Measurements from ENCODE around the gene TXNRD1.

TXNRD1 gene

DNA sequence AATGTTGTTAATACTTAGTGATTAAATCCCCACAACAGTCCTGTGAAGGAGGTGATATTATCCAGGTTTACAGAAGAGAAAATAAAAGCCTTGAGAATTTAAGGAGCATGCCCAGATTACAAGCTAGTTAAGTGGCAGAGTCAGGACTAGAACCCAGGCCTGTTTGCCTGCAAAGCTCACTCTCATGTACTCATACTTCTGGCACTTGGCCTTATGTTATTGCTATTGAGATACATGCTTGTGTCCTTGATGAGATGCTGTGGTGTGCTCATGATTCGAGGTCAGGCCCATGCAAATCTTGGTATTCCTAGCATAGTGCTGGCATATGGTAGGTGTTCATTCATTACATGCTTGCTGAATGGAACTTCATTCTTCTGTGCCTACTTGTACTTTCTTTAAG lies 80.4 kb downstream of the TXNRD1 start:
- Histone ChIP-seq H3K4me1 (ENCODE audit: control insufficient read depth in 1 of 2, insufficient read depth in 2 of 2, low read length in 2 of 2) (peaks cover 2 to 6% of the 10 kb centered on the region in 2 experiments), H3K14ac (ENCODE audit: low read length) (no peak overlapping the region), H3K18ac (ENCODE audit: low read length) (no peak overlapping the region), H3K9ac (ENCODE audit: low read length) (no peak overlapping the region), H3K36me3 (ENCODE audit: control insufficient read depth in 1 of 2, insufficient read depth in 2 of 2, low read length in 2 of 2) (peaks cover 11 to 12% of the 10 kb centered on the region in 2 experiments), H3K9me3 (ENCODE audit: insufficient read depth, low read depth, low read length) (no peaks in the 10 kb centered on the region), H4K91ac (ENCODE audit: low read depth, low read length) (no peak overlapping the region), H3K4me2 (ENCODE audit: low read length) (no peak overlapping the region), H2BK120ac (ENCODE audit: insufficient read depth, low read length, poor library complexity) (no peak overlapping the region), H3K23ac (ENCODE audit: low read length) (no peak overlapping the region), H3K27me3 (ENCODE audit: insufficient read depth, low read length) (no peaks in the 10 kb centered on the region), H4K8ac (ENCODE audit: low read depth, low read length) (no peak overlapping the region), H2BK5ac (ENCODE audit: low read depth, low read length, poor library complexity) (no peak overlapping the region), H3K79me1 (ENCODE audit: low read length) (no peaks in the 10 kb centered on the region), H4K12ac (ENCODE audit: low read depth, low read length) (no peak overlapping the region), H2AK5ac (ENCODE audit: low read length) (no peak overlapping the region), H3K27ac (ENCODE audit: low read depth, low read length) (no peak overlapping the region), H2AFZ (ENCODE audit: insufficient read depth, low read length, poor library complexity) (no peak overlapping the region), H3K79me2 (ENCODE audit: control insufficient read depth, insufficient read depth, low read length, poor library complexity) (peaks cover 2% of the 10 kb centered on the region), H3K4ac (ENCODE audit: low read depth, low read length) (peak overlapping the region; percentile 2), H3K4me3 (ENCODE audit: low read depth, low read length) (no peak overlapping the region), H2BK12ac (ENCODE audit: low read length) (no peak overlapping the region)
- WGBS (ENCODE audit: extremely low coverage, insufficient coverage, insufficient read length), result no CpG with 5 or more reads among the region's 1 CpG
- DNase-seq, result peak; percentile 35 to 64

DNA sequence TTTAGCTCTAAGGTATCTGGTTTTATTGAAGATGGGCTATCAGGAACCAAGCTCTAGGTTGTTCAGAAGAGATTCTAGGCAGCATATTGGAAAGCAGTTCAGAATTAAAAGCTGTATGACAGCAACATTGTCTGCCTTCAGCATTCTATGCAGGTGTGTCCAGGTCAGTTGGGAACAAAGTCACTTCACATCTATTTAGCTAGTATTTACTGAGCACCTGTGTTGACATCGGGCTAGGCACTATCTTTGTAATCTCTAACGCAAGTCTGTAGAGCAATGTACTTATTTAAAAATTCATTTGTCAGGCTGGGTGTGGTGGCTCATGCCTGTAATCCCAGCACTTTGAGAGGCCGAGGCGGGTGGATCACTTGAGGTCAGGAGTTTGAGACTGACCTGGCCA lies 81.1 kb downstream of the TXNRD1 start:
- H2AK5ac ChIP-seq (ENCODE audit: low read length), result no peak overlapping the region
- H2AFZ ChIP-seq (ENCODE audit: insufficient read depth, low read length, poor library complexity), result no peak overlapping the region
- no CpG with 5 or more reads among the region's 4 CpGs for WGBS (ENCODE audit: extremely low coverage, insufficient coverage, insufficient read length)
- H3K9me3 ChIP-seq (ENCODE audit: insufficient read depth, low read depth, low read length), result no peaks in the 10 kb centered on the region
- H3K18ac ChIP-seq (ENCODE audit: low read length), result no peak overlapping the region
- H2BK120ac ChIP-seq (ENCODE audit: insufficient read depth, low read length, poor library complexity), result no peak overlapping the region
- H3K4me1 ChIP-seq (ENCODE audit: control insufficient read depth in 1 of 2, insufficient read depth in 2 of 2, low read length in 2 of 2), result peaks cover 2 to 6% of the 10 kb centered on the region in 2 experiments
- H3K9ac ChIP-seq (ENCODE audit: low read length), result no peak overlapping the region
- peak; percentile 83 to 89 for DNase-seq
- no peak overlapping the region for H3K4ac ChIP-seq (ENCODE audit: low read depth, low read length)
- H3K23ac ChIP-seq (ENCODE audit: low read length), result no peak overlapping the region
- H2BK5ac ChIP-seq (ENCODE audit: low read depth, low read length, poor library complexity), result no peak overlapping the region
- no peak overlapping the region for H3K27ac ChIP-seq (ENCODE audit: low read depth, low read length)
- H4K91ac ChIP-seq (ENCODE audit: low read depth, low read length), result no peak overlapping the region
- H3K27me3 ChIP-seq (ENCODE audit: insufficient read depth, low read length), result no peaks in the 10 kb centered on the region
- H4K8ac ChIP-seq (ENCODE audit: low read depth, low read length), result no peak overlapping the region
- H4K12ac ChIP-seq (ENCODE audit: low read depth, low read length), result no peak overlapping the region
- peaks cover 10 to 11% of the 10 kb centered on the region in 2 experiments for H3K36me3 ChIP-seq (ENCODE audit: control insufficient read depth in 1 of 2, insufficient read depth in 2 of 2, low read length in 2 of 2)
- no peak overlapping the region for H3K4me3 ChIP-seq (ENCODE audit: low read depth, low read length)
- H3K79me2 ChIP-seq (ENCODE audit: control insufficient read depth, insufficient read depth, low read length, poor library complexity), result peaks cover 2% of the 10 kb centered on the region
- H3K14ac ChIP-seq (ENCODE audit: low read length), result no peak overlapping the region
- H3K79me1 ChIP-seq (ENCODE audit: low read length), result no peaks in the 10 kb centered on the region
- no peak overlapping the region for H2BK12ac ChIP-seq (ENCODE audit: low read length)
- H3K4me2 ChIP-seq (ENCODE audit: low read length), result no peak overlapping the region

DNA sequence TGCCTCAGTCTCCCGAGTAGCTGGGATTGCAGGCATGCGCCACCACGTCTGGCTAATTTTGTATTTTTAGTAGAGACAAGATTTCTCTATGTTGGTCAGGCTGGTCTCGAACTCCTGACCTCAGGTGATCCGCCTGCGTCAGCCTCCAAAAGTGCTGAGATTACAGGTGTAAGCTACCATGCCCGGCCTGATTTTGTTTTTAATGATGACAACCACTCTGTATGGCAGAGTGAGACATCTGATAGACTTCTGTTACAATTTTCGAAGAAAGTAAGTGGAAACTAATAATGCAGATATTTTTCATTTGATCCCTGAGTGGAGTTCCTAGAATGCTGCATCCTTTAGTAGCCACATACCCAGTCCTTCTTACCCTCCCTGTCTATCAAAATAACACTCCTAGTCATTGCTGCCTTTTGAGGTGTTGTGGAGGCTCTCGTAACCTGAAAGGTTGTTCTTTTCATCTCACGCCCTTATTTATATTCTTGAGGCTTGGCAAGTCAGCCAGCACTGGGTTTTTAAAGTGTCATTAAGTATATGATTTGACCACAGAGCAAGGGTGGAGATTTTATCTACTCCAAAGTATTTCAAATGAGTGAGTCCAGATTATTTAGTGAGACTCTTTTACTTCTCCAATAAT lies 82.0 kb downstream of the TXNRD1 start:
- Histone ChIP-seq H3K27me3 (ENCODE audit: insufficient read depth, low read length) (no peaks in the 10 kb centered on the region), H2AK5ac (ENCODE audit: low read length) (no peak overlapping the region), H2AFZ (ENCODE audit: insufficient read depth, low read length, poor library complexity) (no peak overlapping the region), H3K18ac (ENCODE audit: low read length) (no peak overlapping the region), H3K4ac (ENCODE audit: low read depth, low read length) (no peak overlapping the region), H3K36me3 (ENCODE audit: control insufficient read depth in 1 of 2, insufficient read depth in 2 of 2, low read length in 2 of 2) (peaks cover 7 to 10% of the 10 kb centered on the region in 2 experiments), H3K79me1 (ENCODE audit: low read length) (no peaks in the 10 kb centered on the region), H3K23ac (ENCODE audit: low read length) (no peak overlapping the region), H3K27ac (ENCODE audit: low read depth, low read length) (no peak overlapping the region), H2BK5ac (ENCODE audit: low read depth, low read length, poor library complexity) (no peak overlapping the region), H3K4me3 (ENCODE audit: low read depth, low read length) (no peak overlapping the region), H3K79me2 (ENCODE audit: control insufficient read depth, insufficient read depth, low read length, poor library complexity) (peaks cover 2% of the 10 kb centered on the region), H4K8ac (ENCODE audit: low read depth, low read length) (no peak overlapping the region), H2BK120ac (ENCODE audit: insufficient read depth, low read length, poor library complexity) (no peak overlapping the region), H4K12ac (ENCODE audit: low read depth, low read length) (no peak overlapping the region), H4K91ac (ENCODE audit: low read depth, low read length) (no peak overlapping the region), H2BK12ac (ENCODE audit: low read length) (no peak overlapping the region), H3K9me3 (ENCODE audit: insufficient read depth, low read depth, low read length) (no peaks in the 10 kb centered on the region), H3K4me2 (ENCODE audit: low read length) (no peak overlapping the region), H3K9ac (ENCODE audit: low read length) (no peak overlapping the region), H3K4me1 (ENCODE audit: control insufficient read depth in 1 of 2, insufficient read depth in 2 of 2, low read length in 2 of 2) (peaks cover 2 to 6% of the 10 kb centered on the region in 2 experiments), H3K14ac (ENCODE audit: low read length) (no peak overlapping the region)
- DNase-seq, result no peak
- no CpG with 5 or more reads among the region's 10 CpGs for WGBS (ENCODE audit: extremely low coverage, insufficient coverage, insufficient read length)

- no peak overlapping the region for H2BK12ac ChIP-seq (ENCODE audit: low read length)
- H3K36me3 ChIP-seq (ENCODE audit: control insufficient read depth in 1 of 2, insufficient read depth in 2 of 2, low read length in 2 of 2), result peaks cover 2 to 4% of the 10 kb centered on the region in 2 experiments
- H3K79me1 ChIP-seq (ENCODE audit: low read length), result peaks cover 2% of the 10 kb centered on the region
- no peak overlapping the region for H3K4me3 ChIP-seq (ENCODE audit: low read depth, low read length)
- H4K8ac ChIP-seq (ENCODE audit: low read depth, low read length), result no peak overlapping the region
- H2BK5ac ChIP-seq (ENCODE audit: low read depth, low read length, poor library complexity), result no peak overlapping the region
- no peak overlapping the region for H3K4ac ChIP-seq (ENCODE audit: low read depth, low read length)
- no peak overlapping the region for H2BK120ac ChIP-seq (ENCODE audit: insufficient read depth, low read length, poor library complexity)
- H3K4me1 ChIP-seq (ENCODE audit: control insufficient read depth in 1 of 2, insufficient read depth in 2 of 2, low read length in 2 of 2), result peaks cover 8 to 10% of the 10 kb centered on the region in 2 experiments
- H3K27ac ChIP-seq (ENCODE audit: low read depth, low read length), result no peak overlapping the region
- no peak overlapping the region for H3K23ac ChIP-seq (ENCODE audit: low read length)
- DNase-seq, result peak; percentile 25 to 65
- no peaks in the 10 kb centered on the region for H3K9me3 ChIP-seq (ENCODE audit: insufficient read depth, low read depth, low read length)
- no CpG with 5 or more reads among the region's 6 CpGs for WGBS (ENCODE audit: extremely low coverage, insufficient coverage, insufficient read length)
- no peak overlapping the region for H3K18ac ChIP-seq (ENCODE audit: low read length)
- no peak overlapping the region for H2AFZ ChIP-seq (ENCODE audit: insufficient read depth, low read length, poor library complexity)
- H3K14ac ChIP-seq (ENCODE audit: low read length), result no peak overlapping the region
- peaks cover 6% of the 10 kb centered on the region for H3K79me2 ChIP-seq (ENCODE audit: control insufficient read depth, insufficient read depth, low read length, poor library complexity)
- no peak overlapping the region for H2AK5ac ChIP-seq (ENCODE audit: low read length)
- no peak overlapping the region for H4K91ac ChIP-seq (ENCODE audit: low read depth, low read length)
- no peaks in the 10 kb centered on the region for H3K27me3 ChIP-seq (ENCODE audit: insufficient read depth, low read length)
- no peak overlapping the region for H3K4me2 ChIP-seq (ENCODE audit: low read length)
- no peak overlapping the region for H3K9ac ChIP-seq (ENCODE audit: low read length)
- no peak overlapping the region for H4K12ac ChIP-seq (ENCODE audit: low read depth, low read length)
Measured at GRCh38 chr12:104299842-104300481, 84.4 kb downstream of the TXNRD1 start.

Measured in trophoblast cell (in vitro differentiated cells and primary cell).